ENCODE measurements around the gene SSBP3.

Gene SSBP3

GRCh38 chr1:54284781-54285529 lies 121.2 kb downstream of the SSBP3 start:
- H3K27me3 ChIP-seq (ENCODE audit: control insufficient read depth, insufficient read depth, low read length), result no peaks in the 10 kb centered on the region
- no peak overlapping the region for H3K4me3 ChIP-seq (ENCODE audit: low read length)
- H3K27ac ChIP-seq (ENCODE audit: low read depth, low read length), result no peak overlapping the region
- no peak overlapping the region for H3K9ac ChIP-seq (ENCODE audit: low read length)
- no peaks in the 10 kb centered on the region for H3K36me3 ChIP-seq (ENCODE audit: control insufficient read depth, insufficient read depth, low read length)
- peaks cover 26% of the 10 kb centered on the region for H3K4me1 ChIP-seq (ENCODE audit: control insufficient read depth, insufficient read depth, low read length)

GRCh38 chr1:54283635-54284385 lies 122.4 kb downstream of the SSBP3 start:
- Histone ChIP-seq H3K9ac (ENCODE audit: low read length) (no peak overlapping the region), H3K36me3 (ENCODE audit: control insufficient read depth, insufficient read depth, low read length) (no peaks in the 10 kb centered on the region), H3K27me3 (ENCODE audit: control insufficient read depth, insufficient read depth, low read length) (no peaks in the 10 kb centered on the region), H3K4me1 (ENCODE audit: control insufficient read depth, insufficient read depth, low read length) (peaks cover 25% of the 10 kb centered on the region), H3K4me3 (ENCODE audit: low read length) (no peak overlapping the region), H3K27ac (ENCODE audit: low read depth, low read length) (no peak overlapping the region)

GRCh38 chr1:54282101-54282847 lies 123.9 kb downstream of the SSBP3 start:
- Histone ChIP-seq H3K9ac (ENCODE audit: low read length) (no peak overlapping the region), H3K27ac (ENCODE audit: low read depth, low read length) (no peak overlapping the region), H3K4me1 (ENCODE audit: control insufficient read depth, insufficient read depth, low read length) (peaks cover 33% of the 10 kb centered on the region), H3K36me3 (ENCODE audit: control insufficient read depth, insufficient read depth, low read length) (no peaks in the 10 kb centered on the region), H3K4me3 (ENCODE audit: low read length) (no peak overlapping the region), H3K27me3 (ENCODE audit: control insufficient read depth, insufficient read depth, low read length) (no peaks in the 10 kb centered on the region)

- Histone ChIP-seq H3K36me3 (ENCODE audit: control insufficient read depth, insufficient read depth, low read length) (no peaks in the 10 kb centered on the region), H3K27me3 (ENCODE audit: control insufficient read depth, insufficient read depth, low read length) (no peaks in the 10 kb centered on the region), H3K4me3 (ENCODE audit: low read length) (no peak overlapping the region), H3K27ac (ENCODE audit: low read depth, low read length) (no peak overlapping the region), H3K9ac (ENCODE audit: low read length) (no peak overlapping the region), H3K4me1 (ENCODE audit: control insufficient read depth, insufficient read depth, low read length) (peaks cover 28% of the 10 kb centered on the region)
Observed at GRCh38 chr1:54280651-54281050, 125.5 kb downstream of the SSBP3 start.

GRCh38 chr1:54279457-54279856 lies 126.7 kb downstream of the SSBP3 start:
- peak overlapping the region; percentile 82 for H3K27ac ChIP-seq (ENCODE audit: low read depth, low read length)
- peaks cover 40% of the 10 kb centered on the region for H3K4me1 ChIP-seq (ENCODE audit: control insufficient read depth, insufficient read depth, low read length)
- H3K9ac ChIP-seq (ENCODE audit: low read length), result no peak overlapping the region
- H3K27me3 ChIP-seq (ENCODE audit: control insufficient read depth, insufficient read depth, low read length), result no peaks in the 10 kb centered on the region
- no peak overlapping the region for H3K4me3 ChIP-seq (ENCODE audit: low read length)
- H3K36me3 ChIP-seq (ENCODE audit: control insufficient read depth, insufficient read depth, low read length), result no peaks in the 10 kb centered on the region

DNA sequence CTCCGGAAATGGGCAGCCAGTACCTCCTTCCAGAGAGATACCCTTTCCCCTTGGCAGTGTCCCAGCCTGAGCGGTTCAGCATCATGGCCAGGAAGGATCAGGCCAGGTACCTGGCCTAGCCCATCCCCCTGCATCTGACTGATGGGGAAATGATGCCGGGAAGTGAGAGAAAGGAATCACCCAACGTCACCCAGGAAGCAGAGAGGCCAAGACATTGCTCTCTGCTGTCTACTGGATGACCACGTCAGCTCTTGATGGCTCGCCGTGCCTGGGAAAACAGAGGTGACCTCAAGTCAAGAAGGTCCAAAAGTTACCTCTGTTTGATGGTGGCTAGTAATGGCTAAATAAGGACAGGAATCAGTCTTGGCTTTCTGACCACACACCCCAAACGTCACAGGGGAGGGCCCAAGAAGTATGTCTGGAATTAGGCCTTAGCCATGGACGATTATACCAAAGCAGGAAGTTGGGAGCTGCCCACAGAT lies 127.2 kb downstream of the SSBP3 start:
- H3K27me3 ChIP-seq (ENCODE audit: control insufficient read depth, insufficient read depth, low read length), result no peaks in the 10 kb centered on the region
- peaks cover 45% of the 10 kb centered on the region for H3K4me1 ChIP-seq (ENCODE audit: control insufficient read depth, insufficient read depth, low read length)
- no peak overlapping the region for H3K9ac ChIP-seq (ENCODE audit: low read length)
- no peak overlapping the region for H3K4me3 ChIP-seq (ENCODE audit: low read length)
- H3K27ac ChIP-seq (ENCODE audit: low read depth, low read length), result peak overlapping the region; percentile 82
- H3K36me3 ChIP-seq (ENCODE audit: control insufficient read depth, insufficient read depth, low read length), result no peaks in the 10 kb centered on the region

DNA sequence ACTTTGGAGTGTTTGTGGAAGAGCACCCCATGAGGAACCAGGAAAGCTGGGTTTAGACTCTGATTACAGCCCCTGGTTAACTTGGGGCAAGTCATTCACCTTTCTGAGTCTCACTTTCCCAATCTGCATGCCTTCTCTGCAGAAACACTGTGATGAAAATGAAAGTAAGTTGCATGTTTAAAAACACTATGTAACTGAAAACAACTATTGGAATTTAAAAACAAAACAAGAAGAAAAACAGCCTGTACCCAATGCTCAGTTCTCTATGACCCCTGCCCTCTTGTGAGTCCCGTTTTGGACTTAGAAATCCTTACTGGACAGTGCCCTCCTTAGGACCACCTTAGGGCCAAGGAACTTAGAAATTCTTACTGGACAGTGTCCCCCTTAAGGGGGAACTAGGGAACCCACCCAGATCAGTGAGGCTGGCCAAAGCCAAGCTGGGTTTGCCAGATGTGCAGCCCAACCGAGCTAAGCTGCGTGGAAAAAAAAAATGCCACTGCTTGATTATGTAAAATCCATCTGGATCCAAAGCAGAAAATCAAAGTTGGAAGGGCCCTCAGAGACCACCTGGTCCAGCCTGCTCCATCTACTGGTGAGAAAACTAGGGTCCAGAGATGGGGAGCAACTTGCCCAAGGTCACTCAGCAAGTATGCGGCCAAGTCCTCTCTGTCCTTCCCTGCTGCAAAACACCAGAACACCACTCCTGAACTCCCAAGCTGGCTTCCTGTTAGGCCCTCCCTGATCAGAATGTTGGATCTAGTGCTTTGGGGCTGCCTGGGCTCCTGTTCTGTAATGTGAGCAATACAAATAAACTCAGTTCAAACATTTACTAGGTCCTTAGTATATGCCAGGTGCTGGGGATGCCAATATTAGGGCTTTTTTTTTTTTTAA lies 128.5 kb downstream of the SSBP3 start:
- no peak overlapping the region for H3K9ac ChIP-seq (ENCODE audit: low read length)
- H3K27me3 ChIP-seq (ENCODE audit: control insufficient read depth, insufficient read depth, low read length), result no peaks in the 10 kb centered on the region
- H3K36me3 ChIP-seq (ENCODE audit: control insufficient read depth, insufficient read depth, low read length), result no peaks in the 10 kb centered on the region
- H3K4me3 ChIP-seq (ENCODE audit: low read length), result no peak overlapping the region
- H3K27ac ChIP-seq (ENCODE audit: low read depth, low read length), result peak overlapping the region; percentile 82
- peaks cover 57% of the 10 kb centered on the region for H3K4me1 ChIP-seq (ENCODE audit: control insufficient read depth, insufficient read depth, low read length)

GRCh38 chr1:54276617-54277450 lies 129.4 kb downstream of the SSBP3 start:
- H3K27me3 ChIP-seq (ENCODE audit: control insufficient read depth, insufficient read depth, low read length), result no peaks in the 10 kb centered on the region
- H3K27ac ChIP-seq (ENCODE audit: low read depth, low read length), result peak overlapping the region; percentile 82
- H3K4me1 ChIP-seq (ENCODE audit: control insufficient read depth, insufficient read depth, low read length), result peaks cover 61% of the 10 kb centered on the region
- no peaks in the 10 kb centered on the region for H3K36me3 ChIP-seq (ENCODE audit: control insufficient read depth, insufficient read depth, low read length)
- no peak overlapping the region for H3K4me3 ChIP-seq (ENCODE audit: low read length)
- no peak overlapping the region for H3K9ac ChIP-seq (ENCODE audit: low read length)

- Histone ChIP-seq H3K27ac (ENCODE audit: low read depth, low read length) (peak overlapping the region; percentile 92), H3K4me1 (ENCODE audit: control insufficient read depth, insufficient read depth, low read length) (peaks cover 67% of the 10 kb centered on the region), H3K9ac (ENCODE audit: low read length) (no peak overlapping the region)
Observed at GRCh38 chr1:54275349-54275748, 130.8 kb downstream of the SSBP3 start.

DNA sequence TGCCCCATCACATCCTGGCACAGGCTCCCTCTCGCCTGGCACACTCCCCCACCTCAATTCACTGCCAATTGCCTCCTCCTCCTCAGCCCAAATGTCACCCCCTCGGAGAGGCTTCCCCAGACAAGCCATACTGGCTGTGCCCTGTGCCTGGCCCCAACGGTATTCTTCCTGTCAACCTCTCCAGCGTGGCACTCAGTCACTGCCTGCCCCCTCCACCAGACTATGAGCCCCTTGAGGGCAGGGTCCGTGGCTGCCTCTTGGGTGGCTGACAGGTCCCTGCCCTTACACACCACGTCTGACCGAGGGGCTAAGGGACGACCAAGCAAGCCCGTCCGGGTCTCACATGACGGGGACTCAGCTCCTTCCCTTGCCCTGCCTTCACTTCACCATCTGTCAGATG lies 131.3 kb downstream of the SSBP3 start:
- H3K9ac ChIP-seq (ENCODE audit: low read length), result no peak overlapping the region
- H3K4me1 ChIP-seq (ENCODE audit: control insufficient read depth, insufficient read depth, low read length), result peaks cover 67% of the 10 kb centered on the region
- peak overlapping the region; percentile 92 for H3K27ac ChIP-seq (ENCODE audit: low read depth, low read length)
- H3K4me3 ChIP-seq (ENCODE audit: low read length), result no peak overlapping the region
- H3K36me3 ChIP-seq (ENCODE audit: control insufficient read depth, insufficient read depth, low read length), result no peaks in the 10 kb centered on the region
- no peaks in the 10 kb centered on the region for H3K27me3 ChIP-seq (ENCODE audit: control insufficient read depth, insufficient read depth, low read length)

More at GRCh38 chr1:54275349-54275748, 130.8 kb downstream of the SSBP3 start:
- Histone ChIP-seq H3K36me3 (ENCODE audit: control insufficient read depth, insufficient read depth, low read length) (no peaks in the 10 kb centered on the region), H3K4me3 (ENCODE audit: low read length) (no peak overlapping the region), H3K27me3 (ENCODE audit: control insufficient read depth, insufficient read depth, low read length) (no peaks in the 10 kb centered on the region)

DNA sequence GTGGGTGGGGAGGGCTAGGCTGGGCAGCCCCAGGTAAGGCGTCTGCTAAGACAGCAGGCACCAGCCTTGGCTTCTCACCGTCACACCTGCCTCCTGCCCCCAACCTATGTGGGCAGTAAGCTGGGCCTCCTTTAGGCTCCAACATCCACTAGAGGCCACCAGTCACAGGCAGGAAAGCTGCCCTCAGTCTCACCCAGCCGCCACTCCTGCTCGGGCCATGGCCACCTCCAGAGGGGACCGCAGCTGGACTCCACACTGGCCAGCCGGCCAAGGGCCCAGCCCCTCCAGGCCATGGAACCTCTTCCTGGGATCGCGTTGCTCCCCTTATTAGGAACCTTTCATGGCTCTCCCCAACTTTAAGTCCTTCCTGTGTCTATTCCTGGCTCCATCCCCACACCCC lies 131.7 kb downstream of the SSBP3 start:
- Histone ChIP-seq H3K36me3 (ENCODE audit: control insufficient read depth, insufficient read depth, low read length) (no peaks in the 10 kb centered on the region), H3K27me3 (ENCODE audit: control insufficient read depth, insufficient read depth, low read length) (no peaks in the 10 kb centered on the region), H3K27ac (ENCODE audit: low read depth, low read length) (peak overlapping the region; percentile 92), H3K9ac (ENCODE audit: low read length) (no peak overlapping the region), H3K4me3 (ENCODE audit: low read length) (no peak overlapping the region), H3K4me1 (ENCODE audit: control insufficient read depth, insufficient read depth, low read length) (peaks cover 65% of the 10 kb centered on the region)
